ELR (cell line): Measurements from ENCODE around the gene MAP7D2.

Experiments used
- DNase-seq: peaks from one replicate; pipeline ENCODE4 v3.0.0-alpha.2; 2015; ENCODE audit warnings: low read depth

The MAP7D2 gene

DNA sequence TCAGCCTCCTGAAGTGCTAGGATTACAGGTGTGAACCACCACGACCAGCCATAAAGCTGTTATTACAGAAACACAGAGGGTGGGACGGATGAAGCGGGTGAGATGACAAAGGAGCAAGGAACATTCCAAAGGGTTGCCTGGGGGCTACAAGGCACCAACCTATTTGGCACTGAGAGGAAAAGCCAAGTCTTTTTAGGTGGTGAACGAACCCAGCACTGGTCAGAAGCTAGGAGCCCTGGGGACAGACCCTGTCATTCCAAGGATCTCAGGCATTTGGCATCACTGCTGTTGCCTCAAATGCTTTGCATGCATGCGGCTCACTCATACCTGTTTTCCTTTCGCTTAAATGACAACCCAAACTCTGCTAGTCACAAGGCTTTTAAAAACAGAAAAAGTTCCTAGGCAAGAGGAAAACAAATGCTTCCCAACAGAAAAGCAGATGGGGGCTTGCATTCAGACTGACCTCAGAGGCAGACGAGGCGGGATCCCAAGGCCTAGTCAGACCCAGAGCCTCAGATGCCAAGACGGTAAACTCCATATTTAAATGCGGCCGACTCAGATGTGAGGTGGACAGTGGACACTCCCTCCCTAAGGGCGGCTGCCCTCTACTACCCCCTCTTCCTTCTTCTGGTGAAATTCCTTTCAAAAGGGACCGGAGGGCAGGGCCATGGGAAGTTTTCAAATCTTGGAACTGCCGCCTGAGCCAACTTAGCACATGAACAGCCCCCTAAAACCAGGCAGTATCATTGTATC lies 4.5 kb downstream of the MAP7D2 start:
- DNase-seq: no peak

DNA sequence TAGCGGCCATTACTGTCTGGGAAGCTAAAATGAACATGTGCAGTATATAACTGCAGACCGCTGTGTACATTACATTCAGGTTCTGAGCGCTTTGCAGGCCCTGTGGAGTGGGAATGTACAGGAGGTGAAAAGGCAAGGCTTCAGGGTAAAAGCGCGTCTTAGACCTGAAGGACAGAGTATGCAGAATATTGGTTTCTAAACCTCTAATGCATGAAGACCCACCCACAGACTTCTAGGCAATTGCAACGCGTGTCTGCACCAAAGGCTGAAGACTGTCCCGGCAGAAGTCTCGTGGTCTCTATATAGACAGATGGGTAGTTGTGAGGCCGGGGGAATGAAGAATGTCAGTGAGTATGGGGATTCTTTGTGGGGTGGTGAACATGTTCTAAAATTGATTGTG lies 5.4 kb downstream of the MAP7D2 start:
- DNase-seq: no peak

DNA sequence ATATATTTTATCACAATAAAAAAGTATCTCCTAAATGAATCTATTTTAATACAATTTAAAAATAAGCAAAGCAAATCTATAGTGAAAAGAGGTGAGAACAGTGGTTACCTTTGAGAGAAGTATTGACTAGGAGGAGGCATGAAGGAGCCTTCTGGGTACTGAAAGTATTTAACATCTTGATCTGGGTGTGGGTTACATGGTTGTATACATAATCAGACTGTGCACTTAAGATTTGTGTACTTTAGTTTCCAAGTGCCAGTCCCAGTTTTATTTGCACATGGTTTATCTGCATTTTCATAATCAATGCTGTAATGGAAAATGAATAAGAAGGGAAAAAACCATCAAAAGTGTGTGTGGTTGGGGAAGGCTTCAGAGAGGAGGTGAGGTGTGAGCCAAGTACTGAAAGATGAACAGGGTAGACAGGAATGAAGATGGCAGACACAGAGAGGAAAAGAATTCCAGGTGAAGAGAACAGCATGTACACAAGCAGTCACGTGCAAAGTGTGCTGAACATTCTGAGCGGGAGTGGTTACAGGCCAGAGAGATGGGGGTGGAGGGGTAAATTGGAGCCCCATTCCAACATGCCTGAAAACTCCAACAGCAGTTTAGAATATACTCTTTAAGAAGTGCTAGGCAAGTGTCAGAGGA lies 14.6 kb downstream of the MAP7D2 start:
- no peak for DNase-seq

DNA sequence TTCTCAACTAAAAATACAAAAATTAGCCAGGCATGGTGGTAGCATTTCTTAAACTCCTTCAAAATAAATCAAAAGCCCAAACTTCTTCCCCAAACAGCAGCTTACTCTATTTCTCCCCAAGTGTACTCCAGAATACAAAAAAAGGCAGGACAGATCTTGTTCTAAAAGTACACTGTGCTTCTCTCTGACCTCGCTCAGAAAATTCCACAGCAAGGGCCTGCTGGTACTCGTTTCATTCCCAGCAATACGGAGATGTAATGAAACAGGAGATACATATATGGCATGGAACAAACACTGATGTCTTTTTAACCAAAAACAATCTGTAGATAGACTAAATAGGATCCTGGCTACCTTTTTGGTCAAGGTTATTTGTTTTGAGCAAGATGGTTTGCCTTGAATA lies 25.2 kb downstream of the MAP7D2 start:
- DNase-seq: no peak

DNA sequence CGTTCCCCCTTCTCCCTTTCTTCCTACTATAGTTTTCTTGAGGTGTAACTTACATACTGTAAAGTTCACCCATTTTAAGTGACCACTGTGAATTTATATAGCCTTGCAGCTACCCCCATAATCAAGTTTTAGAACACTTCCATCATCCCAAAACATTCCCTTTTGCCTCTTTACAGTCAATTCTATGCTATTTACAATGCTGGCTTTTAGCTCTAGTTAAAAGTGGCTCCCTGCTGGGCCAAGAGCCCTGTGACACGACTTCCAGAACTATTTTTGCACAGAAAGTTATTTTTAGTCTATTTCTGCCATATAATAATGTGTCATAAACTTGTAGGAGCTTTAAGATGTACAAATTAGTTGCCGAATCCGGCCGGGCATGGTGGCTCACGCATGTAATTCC lies 26.9 kb downstream of the MAP7D2 start:
- DNase-seq: no peak

DNA sequence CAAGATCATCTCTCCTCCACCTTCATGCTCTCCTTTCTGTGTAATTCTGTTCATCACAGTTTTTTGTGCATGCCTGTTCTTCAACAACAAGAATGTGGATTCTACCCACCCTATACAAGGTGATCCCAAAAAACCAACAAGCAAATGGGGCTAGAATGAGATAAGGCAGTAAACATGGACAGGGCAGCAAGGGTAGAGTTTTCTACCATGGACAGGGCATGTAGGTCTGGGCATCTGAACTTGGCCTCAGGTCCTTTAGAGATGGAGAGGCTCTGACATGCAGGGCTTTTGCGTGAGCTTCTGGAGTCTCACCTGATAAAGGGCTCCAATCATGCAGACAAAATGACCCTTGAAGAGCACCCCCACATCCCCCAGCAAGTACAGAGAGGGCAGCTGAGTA lies 36.4 kb downstream of the MAP7D2 start:
- DNase-seq: no peak

DNA sequence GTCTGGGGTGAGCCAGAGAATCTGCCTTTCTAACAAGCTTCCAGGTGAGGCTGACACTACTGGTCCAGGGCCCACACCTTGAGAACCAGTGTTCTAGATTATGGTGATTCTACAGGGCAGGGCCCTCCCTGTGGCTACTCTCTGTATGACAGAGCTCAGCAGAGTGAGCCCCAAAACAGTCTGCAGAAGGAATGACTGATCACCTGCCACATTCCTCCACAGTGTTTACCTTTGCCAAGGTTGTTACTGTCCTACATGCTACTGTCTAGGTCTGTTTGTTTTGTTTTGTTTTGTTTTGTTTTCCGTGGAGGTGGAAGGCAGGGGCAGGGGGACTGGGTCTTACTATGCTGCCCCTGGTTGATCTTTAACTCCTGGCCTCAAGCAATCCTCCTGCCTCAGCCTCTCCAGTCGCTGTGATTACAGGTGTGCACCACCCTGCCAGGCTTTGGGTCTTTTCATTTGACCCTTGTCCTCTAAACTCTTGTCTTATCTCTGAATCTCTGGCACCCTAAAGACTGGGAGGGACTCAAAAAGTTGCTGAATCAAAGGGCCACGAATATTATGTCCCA lies 45.1 kb downstream of the MAP7D2 start:
- no peak for DNase-seq

DNA sequence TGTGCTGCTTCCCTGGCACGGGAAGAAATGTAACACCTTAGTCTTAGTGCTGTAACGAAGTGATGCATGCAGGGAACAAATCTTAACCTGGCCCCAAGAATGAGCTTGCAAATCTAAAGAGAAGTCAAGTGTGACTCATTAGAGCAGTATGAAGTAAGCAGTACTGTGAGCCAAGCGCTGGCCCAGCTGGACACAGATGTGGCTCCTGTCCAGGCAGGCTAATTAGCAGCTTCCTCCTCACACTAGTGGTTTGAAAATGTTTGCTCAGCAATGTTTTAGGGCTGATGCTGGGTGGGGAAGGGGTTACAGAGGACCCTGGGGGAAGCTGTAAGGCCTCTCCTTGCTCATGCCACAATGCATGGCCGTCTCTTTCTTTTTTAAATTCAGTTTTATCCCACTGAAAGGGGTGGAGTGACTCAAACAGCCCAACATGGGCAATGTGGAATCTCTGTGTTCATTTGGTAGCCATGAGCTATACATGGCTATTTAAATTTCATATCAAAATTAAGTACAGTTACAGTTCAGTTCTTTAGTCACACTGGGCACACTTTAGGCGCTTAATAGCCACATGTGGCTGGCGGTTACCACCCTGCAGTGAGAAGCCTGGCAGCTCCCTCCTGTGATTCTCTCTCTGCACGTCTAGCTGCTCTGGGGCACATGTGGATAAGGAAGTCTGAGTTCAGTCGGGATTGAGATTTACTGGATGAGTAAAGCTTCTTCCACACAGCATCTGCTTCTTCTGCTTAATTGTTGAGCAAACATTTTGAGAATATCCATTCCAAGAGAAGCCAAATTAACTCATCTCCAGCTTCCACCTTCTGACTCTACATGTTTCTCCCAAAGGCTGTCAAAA lies 48.8 kb downstream of the MAP7D2 start:
- peak; percentile 83 for DNase-seq

DNA sequence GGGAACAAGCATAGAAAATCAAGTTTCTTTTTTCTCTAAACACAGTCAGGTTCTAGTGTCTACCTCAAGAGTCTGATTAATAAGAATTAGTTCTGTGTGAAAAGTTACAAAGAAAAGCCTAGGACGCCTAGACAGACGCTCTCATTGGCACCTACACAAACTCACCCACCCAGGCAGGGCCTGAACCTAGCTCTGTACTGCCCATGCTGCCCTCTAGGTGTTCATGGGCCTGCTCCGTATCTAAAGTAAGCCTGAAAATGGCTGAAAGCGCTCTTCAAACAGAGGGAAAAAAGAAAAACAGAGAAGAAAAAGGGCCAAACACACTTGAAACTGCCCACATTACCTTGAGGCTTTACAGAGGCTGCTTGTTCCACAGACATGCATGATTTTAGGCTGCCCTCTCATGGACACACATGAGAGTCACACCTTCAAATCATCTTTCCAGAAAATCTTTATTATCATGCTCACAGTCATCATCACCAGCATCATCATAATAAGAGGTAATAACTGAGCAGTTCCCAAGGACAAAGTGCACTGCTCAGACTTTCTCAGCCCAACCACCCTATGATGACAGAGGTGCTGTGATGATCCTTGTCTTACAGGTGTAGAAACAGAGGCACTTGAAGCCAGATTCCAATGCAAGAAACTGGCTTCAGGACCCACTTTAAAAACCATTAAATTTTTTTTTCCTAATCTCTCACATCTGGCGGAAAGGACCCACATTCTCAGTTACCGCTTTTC lies 49.6 kb downstream of the MAP7D2 start:
- DNase-seq: peak; percentile 68

DNA sequence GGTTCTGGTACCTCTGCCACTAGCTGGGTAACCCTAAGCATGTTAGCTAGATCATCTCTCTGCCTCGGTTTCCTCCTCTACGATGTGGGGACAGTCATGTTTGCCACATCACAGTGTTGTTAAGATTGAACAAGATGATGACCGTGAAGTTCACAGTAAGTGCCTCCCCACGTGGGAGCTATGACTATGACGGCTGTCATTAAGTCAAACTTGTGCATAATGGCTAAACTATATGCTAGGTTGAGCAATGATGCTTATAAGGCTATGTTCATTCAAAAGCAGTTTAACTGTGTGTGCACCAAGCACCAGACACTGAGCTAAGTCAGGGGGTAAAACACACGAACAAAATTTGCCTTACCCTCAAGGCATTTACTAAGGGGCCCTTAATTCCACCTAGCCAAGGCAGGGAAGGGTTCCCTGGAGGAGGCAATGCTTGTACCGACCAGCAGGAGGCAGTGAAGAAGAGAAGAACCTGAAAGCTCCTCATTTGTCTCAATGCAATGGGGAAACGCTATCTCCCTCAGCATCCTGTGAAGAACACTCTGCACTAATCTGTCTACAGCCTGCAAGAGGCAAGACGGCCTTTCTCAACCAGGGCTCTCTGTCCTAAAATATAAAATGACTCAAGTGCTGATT lies 52.9 kb downstream of the MAP7D2 start:
- peak; percentile 35 for DNase-seq

DNA sequence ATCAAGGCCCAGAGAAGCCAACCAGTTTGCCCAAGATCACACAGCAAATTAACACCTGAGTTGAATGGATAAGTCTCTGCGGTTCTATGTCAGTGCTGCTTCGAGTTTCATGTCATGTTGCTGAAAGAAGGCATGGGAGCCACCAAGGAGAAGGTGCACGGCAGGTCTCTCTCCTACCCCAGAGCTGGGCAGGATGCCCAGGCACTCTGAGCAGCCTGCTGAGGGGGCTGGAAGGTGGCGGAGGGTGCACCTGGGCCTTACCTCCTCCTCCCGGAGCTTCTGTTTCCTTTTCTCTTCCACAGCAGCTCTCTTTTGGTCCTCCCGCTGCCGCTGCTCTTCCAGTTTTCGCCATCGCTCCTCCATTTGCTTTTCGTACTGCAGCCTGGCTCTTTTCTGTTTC lies 53.6 kb downstream of the MAP7D2 start:
- DNase-seq: no peak

DNA sequence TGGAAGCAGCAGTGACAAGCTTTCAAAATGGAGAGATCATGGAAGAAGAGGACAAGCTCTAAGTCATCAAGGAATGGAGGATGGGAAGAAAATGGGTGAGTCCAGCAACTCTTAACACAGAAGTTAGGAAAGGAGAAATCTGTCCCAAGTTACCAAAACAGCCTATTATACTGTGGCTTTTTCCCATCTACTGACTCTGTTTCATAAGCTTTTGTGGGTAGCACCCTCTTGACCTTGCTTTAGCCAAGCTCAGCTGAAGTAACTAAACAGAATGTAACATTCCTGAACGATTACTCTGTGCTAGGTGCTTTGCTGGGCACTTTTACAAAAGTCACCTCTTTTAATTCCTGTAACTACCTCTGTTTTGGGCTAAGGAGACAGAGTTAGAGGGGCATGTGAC lies 54.9 kb downstream of the MAP7D2 start:
- peak; percentile 63 for DNase-seq

DNA sequence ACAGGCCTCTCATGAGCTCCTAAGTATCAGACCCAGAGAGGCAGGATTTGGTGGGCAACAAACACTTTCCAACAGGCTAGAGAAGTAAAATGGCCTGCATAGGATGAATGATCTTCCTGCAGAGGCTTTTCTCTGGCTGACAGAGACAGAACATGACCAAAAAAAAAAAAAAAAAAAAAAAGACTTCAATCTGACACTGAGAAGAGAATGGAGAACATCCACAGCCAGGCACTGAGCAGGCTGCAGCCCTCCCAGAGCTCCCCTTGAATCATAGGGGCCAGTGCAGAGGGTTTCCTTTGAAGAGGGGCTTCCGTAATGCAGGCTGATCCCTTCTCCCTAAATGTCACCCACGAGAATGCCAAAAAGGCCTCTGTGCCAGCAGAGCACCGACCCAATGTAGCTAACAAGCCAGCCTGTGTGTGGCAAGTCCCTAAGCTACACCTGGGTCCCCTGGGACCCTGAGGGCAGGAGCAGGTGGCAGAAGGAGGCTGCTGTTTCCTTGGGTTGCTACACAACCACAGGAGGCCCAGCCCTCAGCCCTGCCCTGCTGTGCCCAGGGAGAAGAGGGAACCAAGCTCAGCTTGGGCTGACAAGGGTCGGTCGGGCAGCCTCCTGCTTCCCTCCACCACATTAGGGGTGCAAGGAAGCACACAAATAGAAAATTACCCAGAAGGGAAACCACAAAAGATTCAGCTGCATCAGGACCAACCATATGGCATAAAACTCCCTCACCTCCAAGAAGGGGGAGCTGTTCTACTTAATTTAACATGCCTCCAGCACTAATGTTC lies 55.6 kb downstream of the MAP7D2 start:
- DNase-seq: no peak

DNA sequence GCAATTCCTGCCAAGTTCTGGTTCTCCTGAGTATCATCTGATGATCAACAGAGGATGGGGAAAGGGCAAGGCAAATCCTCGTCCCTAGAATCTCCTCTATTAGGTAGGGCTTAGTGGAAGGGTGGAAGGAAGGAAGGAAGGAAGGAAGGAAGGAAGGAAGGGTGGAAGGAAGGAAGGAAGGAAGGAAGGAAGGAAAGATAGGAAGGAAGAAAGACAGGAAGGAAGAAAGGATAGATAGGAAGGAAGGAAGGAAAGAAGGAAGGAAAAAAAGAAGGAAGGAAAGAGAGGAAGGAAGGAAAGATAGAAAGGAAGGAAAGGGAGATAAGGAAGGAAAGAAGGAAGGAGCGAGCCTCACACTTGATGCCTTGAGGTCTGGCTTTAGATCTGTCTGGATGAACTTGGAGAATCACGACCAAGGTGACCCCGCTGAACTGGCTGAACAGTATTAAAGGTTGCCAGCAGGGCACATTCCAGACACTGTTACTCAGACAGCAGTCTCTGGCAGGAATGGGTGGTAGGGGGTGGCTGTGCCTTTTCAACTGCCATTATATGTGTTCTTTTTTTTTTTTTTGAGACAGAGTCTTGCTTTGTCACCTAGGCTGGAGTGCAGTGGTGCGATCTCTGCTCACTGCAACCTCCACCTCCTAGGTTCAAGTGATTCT lies 57.1 kb downstream of the MAP7D2 start:
- DNase-seq: peak; percentile 11

DNA sequence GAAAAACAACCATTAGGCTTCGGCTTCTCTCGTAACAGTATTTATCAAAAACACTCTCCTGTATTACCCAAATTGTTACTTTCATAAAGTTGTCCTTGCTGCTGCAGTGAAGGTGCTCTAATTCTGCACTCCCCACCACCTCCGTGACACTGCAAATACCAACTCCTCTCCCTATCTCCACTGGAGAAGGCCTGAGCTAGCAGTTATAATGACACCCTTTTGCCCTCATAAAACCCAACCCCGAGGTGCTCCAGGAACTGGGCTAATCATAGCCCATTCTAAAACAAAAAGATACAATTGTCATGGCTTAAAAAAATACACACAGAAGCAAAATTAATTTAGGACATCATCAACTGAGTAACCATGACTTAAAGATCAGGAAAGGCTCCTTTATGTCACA lies 59.2 kb downstream of the MAP7D2 start:
- DNase-seq: no peak

DNA sequence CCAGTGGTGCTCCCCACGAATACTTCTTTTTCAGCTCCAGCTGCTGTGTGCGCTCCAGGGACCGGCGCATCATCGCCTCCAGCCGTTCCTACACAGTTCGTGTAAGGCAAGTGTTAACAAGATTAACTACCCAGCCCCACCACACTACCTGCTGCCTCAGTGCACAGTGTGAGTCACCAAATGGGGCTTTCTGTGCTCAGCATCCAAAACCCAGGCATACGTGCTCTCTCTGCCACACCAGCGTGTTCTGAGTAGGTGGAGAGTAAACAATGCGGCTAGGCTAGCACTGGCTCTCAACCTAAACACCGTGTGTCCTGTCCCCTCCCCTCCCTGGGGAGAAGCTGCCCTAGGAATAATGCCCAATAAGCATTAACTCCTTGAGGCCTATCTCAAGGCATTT lies 60.0 kb downstream of the MAP7D2 start:
- DNase-seq: peak; percentile 1

DNA sequence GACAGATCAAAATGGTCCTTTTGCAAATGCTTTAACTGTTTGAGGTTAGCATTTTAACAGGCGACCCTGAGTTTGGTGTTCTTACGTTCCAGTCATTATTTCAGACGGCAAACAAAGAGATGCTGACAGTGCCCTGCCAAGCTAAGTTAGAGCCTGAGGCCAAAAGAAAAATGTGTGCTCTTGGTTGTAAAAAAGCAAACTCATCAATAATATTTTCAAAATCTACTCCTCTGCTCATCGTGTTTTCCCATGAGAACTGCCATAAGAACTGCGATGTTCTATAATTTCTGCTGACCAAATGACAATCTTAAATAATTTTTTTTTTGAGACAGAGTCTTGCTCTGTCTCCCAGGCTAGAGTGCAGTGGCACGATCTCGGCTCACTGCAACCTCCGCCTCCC lies 63.2 kb downstream of the MAP7D2 start:
- DNase-seq: no peak

DNA sequence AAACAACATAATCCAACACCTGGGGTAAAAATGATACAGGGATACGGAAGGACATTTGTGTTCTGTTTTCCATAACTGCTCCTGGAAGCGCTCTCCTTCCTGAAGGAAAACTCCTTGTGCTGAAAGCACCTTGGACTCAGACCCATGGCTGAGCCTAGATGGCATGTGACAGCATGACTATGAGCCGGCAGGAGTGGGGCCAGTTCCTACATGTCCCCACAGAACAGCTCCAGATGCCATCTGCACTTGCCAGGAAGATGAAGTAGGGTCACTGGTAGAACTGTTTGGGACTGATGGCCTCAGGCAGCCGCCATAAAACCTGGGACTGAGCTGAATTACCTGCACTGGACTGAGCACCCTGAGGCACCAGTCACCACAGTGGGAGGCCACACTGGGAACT lies 69.8 kb downstream of the MAP7D2 start:
- no peak for DNase-seq

DNA sequence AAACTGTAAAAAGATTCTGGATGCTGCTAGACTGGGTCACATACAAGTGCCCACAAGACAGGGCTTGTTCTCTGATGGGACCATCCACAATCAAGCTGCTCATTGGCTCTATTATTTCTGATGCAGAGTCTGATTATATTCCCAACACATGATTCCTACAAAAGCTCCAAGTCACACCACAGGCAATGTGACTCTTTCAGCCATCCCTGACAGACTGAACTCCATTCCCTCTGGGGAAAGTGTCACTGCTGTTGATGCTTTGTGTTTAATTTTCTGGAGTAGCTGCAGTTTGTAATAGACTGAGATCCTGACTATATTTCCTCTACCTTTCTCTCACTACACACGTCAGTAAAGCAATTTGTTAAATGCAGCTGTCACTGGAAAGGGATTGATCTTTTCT lies 70.5 kb downstream of the MAP7D2 start:
- DNase-seq: no peak

DNA sequence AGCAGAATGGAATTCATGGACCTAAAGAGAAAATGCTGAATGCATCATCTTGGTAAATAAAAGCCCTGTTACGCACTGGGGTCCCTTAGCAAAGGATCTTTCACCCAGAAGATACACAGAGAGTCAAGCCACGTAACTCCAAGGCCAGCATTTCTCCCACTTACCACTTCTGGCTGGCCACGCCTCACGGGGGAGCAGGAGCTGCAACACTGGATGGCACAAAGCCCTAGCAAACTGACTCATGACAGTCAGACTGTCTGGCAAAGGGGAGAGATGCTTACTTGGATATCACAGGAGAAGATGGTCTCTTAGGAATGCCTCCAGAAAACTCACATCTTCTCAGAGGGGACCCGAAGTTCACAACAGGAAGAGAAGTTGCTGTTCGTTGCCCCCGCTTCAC lies 74.5 kb downstream of the MAP7D2 start:
- DNase-seq: no peak
